ENCODE measurements around the gene TRHDE.

TRHDE gene

GRCh38 chr12:72281126-72281525, 9.0 kb downstream of the TRHDE start:
- H3K4me3 ChIP-seq (ENCODE audit: low read depth, low read length), result no peak overlapping the region
- no peak for TF ChIP-seq CTCF (IDR thresholded peaks at IDR 0.05; ENCODE audit: borderline replicate concordance, insufficient read depth, low read depth, low read length)

GRCh38 chr12:72282721-72283120, 10.6 kb downstream of the TRHDE start:
- TF ChIP-seq CTCF (IDR thresholded peaks at IDR 0.05; ENCODE audit: borderline replicate concordance, insufficient read depth, low read depth, low read length), result peak; percentile 25; the same call in 1 of the 2 replicates
- H3K4me3 ChIP-seq (ENCODE audit: low read depth, low read length), result no peak overlapping the region

- no peak overlapping the region for H3K4me3 ChIP-seq (ENCODE audit: low read depth, low read length)
- no peak for TF ChIP-seq CTCF (IDR thresholded peaks at IDR 0.05; ENCODE audit: borderline replicate concordance, insufficient read depth, low read depth, low read length)
These were observed 13.7 kb downstream of the TRHDE start for GRCh38 chr12:72285861-72286260.

GRCh38 chr12:72286526-72286925, 14.4 kb downstream of the TRHDE start:
- no peak overlapping the region for H3K4me3 ChIP-seq (ENCODE audit: low read depth, low read length)
- TF ChIP-seq CTCF (IDR thresholded peaks at IDR 0.05; ENCODE audit: borderline replicate concordance, insufficient read depth, low read depth, low read length), result no peak

GRCh38 chr12:72288436-72288835, 16.3 kb downstream of the TRHDE start:
- TF ChIP-seq CTCF (IDR thresholded peaks at IDR 0.05; ENCODE audit: borderline replicate concordance, insufficient read depth, low read depth, low read length), result no peak
- H3K4me3 ChIP-seq (ENCODE audit: low read depth, low read length), result no peak overlapping the region

- TF ChIP-seq CTCF (IDR thresholded peaks at IDR 0.05; ENCODE audit: borderline replicate concordance, insufficient read depth, low read depth, low read length), result no peak
- H3K4me3 ChIP-seq (ENCODE audit: low read depth, low read length), result no peak overlapping the region
These were observed 16.7 kb downstream of the TRHDE start for GRCh38 chr12:72288911-72289310.

GRCh38 chr12:72289633-72290032, 17.5 kb downstream of the TRHDE start:
- H3K4me3 ChIP-seq (ENCODE audit: low read depth, low read length), result no peak overlapping the region
- TF ChIP-seq CTCF (IDR thresholded peaks at IDR 0.05; ENCODE audit: borderline replicate concordance, insufficient read depth, low read depth, low read length), result no peak

Measured in GM12875 (cell line).